ENCODE results near the gene IRX6. TPM values are rescaled to one million over a fixed set of nuclear protein-coding genes. Genes with fewer than 3 reads are reported as not detected.

The IRX6 gene
- total RNA-seq, 1 donor from 2014 or later = 0.13 TPM

- DNase-seq (ENCODE audit: low read depth) = no peak
Observed at GRCh38 chr16:55322327-55322726, 1.7 kb upstream of the IRX6 start.

GRCh38 chr16:55324285-55325079, 479 bp downstream of the IRX6 start:
- peak; percentile 6 for DNase-seq (ENCODE audit: low read depth)

- DNase-seq (ENCODE audit: low read depth) = no peak
Observed at GRCh38 chr16:55325080-55325447, 1.1 kb downstream of the IRX6 start.

- no peak for DNase-seq (ENCODE audit: low read depth)
Observed at GRCh38 chr16:55325458-55326109, 1.6 kb downstream of the IRX6 start.

DNA sequence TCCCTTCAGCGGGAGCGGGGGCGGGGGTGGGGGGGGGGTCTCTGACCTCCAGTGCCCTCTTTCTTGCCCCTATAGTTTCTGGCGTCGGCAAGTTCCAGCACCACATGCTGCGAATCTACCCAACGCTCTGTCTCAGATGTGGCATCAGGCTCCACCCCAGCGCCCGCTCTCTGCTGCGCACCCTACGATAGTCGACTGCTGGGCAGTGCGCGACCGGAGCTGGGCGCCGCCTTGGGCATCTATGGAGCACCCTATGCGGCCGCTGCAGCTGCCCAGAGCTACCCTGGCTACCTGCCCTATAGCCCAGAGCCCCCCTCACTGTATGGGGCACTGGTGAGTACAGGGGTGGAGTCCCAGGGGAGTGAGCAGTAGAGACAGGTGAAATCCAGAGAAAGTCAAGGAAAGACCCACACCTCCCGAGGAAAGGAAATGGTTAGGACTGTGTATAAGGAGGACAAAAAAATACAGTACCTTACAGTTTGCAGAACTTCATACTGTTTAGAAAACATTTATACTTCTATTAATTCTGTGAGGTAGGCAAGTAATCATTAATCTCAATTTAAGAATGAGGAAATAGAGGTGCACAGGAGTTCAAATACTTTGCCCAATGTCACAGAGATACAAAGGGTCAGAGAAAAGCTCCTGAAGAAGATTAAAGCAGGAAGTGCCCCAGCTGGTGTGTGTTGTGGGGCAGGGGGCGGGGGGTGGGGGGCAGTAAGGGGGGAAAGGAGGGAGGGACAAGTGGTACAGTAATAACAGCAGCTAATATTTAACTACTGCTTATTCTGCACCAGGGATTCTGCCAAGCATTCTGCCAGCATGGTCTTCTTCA, 2.5 kb downstream of the IRX6 start:
- DNase-seq (ENCODE audit: low read depth) = no peak

DNA sequence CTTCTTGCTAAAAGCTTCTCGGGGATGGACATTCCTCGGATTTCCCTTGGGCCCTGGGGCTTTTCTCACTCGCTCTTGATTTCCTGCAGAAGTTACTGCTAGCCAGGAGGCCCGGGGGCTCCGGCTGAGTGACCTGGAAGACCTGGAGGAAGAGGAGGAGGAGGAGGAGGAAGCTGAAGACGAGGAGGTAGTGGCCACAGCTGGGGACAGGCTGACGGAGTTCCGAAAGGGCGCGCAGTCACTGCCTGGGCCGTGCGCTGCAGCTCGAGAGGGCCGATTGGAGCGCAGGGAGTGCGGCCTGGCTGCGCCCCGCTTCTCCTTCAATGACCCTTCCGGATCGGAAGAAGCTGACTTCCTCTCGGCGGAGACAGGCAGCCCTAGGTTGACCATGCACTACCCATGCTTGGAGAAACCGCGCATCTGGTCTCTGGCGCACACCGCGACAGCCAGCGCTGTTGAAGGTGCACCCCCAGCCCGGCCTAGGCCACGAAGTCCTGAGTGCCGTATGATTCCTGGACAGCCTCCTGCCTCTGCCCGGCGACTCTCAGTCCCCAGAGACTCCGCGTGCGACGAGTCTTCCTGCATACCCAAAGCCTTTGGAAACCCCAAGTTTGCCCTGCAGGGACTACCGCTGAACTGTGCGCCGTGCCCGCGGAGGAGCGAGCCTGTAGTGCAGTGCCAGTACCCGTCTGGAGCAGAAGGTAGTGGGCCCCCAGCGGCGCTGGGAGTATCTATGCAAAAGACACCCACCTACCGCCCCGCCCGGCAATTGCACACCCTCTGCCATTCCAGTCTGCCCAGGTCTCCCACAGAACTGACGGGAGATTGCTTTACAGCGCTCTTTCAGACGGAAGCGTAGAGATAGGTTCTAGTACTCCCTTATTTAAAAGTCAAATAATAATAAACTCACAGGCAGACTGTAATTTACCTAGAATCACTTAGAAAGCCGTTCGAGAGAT, 4.9 kb downstream of the IRX6 start:
- no peak for DNase-seq (ENCODE audit: low read depth)

GRCh38 chr16:55329791-55330428, 5.9 kb downstream of the IRX6 start:
- DNase-seq (ENCODE audit: low read depth) = no peak

- no peak for DNase-seq (ENCODE audit: low read depth)
Observed at GRCh38 chr16:55330781-55331647, 7.0 kb downstream of the IRX6 start.

DNA sequence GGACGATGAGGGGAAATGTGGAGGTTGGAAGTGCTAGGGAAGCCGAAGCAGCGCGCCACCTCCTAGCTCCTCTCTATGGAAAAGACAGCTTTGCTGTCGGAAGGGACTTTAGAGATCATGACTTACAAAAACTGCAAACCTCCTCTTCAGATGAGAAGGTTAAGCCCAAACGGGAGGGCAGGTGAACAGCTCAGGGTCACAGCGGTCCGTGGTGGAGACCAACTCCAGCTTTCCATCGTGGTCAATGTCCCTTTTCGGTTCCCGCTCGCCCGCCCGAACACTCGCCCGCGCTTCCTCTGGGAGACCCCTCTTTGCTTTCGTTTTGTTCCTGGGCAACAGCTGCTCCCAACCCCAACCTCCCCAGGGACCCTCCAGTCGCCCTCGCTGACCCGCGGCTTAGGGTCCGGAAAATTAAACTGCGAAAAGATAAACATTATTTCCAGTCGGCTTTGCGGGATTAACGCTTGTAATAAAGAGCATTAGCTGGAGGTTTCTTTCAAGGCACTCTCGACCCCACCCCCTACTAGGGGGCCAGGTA, 7.7 kb downstream of the IRX6 start:
- DNase-seq (ENCODE audit: low read depth) = no peak

GRCh38 chr16:55333684-55334083, 9.7 kb downstream of the IRX6 start:
- DNase-seq (ENCODE audit: low read depth) = no peak

DNA sequence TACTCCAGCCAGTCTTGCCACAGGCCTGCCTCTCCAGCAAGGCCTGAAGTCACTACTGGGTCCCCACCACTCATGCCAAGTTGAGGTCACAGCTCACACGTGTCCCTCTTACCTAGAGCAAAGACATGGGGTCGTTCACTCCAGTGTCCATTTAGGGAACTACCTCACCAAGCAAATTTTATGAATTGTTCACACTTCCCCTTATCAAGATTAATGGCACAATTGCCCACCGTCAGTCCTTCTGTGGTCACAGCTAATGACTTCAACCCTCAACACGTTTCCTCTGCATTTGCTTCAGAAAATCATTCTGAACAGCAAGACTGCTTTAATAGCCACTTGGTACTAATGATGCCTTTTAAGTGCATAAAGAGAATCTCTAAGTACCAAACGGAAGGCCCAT, 14.6 kb downstream of the IRX6 start:
- DNase-seq (ENCODE audit: low read depth) = no peak

- DNase-seq (ENCODE audit: low read depth) = no peak
Observed at GRCh38 chr16:55340445-55340844, 16.4 kb downstream of the IRX6 start.

GRCh38 chr16:55341681-55342080, 17.7 kb downstream of the IRX6 start:
- no peak for DNase-seq (ENCODE audit: low read depth)

- DNase-seq (ENCODE audit: low read depth) = no peak
Observed at GRCh38 chr16:55346475-55346874, 22.5 kb downstream of the IRX6 start.

GRCh38 chr16:55349867-55350266, 25.9 kb downstream of the IRX6 start:
- peak; percentile 49 for DNase-seq (ENCODE audit: low read depth)

GRCh38 chr16:55350984-55351383, 27.0 kb downstream of the IRX6 start:
- DNase-seq (ENCODE audit: low read depth) = no peak

GRCh38 chr16:55351936-55352335, 27.9 kb downstream of the IRX6 start:
- no peak for DNase-seq (ENCODE audit: low read depth)

DNA sequence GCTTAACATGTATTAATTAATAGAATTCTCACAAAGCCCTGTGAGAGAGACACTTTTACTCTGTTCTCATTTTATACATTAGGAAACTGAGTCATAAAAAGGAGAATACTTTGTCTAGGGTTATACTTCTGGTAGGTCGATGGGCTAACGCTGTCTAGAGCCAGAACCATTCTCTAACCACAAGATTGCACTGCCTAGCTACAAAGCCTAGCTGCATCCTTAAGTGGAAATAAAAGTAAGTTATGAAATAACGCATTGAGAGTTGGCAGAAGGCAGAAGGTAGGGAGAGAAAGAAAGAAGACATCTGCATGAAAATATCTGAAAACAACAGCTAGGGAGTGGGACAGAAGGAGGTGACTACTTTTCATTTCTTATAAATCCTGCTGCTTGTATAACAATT, 33.2 kb downstream of the IRX6 start:
- DNase-seq (ENCODE audit: low read depth) = no peak

GRCh38 chr16:55359946-55360345, 35.9 kb downstream of the IRX6 start:
- no peak for DNase-seq (ENCODE audit: low read depth)
